NCI-H510A (cell line): ENCODE results near the gene BANF2.

ENCODE experiments used
- DNase-seq: peaks from one replicate; lab custom pipeline; 2025; lab: John Stamatoyannopoulos, UW

BANF2 gene

DNA sequence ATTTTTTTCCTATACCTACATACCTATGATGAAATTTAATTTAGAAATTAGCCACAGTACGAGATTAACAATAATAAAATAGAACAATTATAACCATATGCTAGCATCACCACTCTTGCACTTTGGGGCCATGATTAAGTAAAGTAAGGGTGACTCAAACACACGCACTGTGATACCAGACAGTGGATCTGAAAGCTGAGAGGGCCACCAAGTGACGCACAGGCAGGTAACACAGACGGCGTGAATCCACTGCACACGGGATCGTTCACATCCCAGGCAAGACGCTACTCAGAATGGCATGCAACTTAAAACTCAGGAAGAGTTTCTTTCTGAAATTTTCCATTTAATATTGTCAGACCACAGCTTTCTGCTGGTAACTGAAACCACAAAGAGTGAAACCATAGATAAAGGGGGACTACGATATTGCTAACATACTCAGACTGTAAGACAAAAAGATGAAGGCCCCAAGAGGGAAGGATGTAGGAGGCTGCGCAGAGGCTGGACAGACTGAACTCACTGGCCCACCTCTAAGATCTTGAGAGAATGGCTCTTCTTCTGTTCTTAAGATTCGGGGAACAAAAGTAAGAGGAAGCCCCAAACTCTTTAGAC is 35.6 kb upstream of the BANF2 start:
- DNase-seq: no peak

DNA sequence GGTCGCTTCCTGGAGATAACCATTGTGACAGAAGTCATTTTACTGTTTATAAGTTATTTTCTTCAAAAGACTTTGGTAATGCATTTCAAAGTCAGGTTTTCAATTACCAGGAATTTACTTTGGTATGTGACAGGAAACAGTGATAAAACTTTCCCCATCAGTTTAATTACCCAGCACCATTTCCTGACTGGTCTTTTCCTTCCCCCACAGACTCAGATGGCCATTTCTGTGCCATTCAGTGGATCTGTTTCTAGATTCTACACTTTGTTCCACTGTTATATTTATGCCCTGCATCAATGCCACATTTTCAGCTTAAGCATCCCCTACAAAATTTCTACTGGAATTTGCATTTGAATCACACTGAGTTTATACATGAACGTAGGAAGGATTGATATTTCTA is 34.0 kb upstream of the BANF2 start:
- no peak for DNase-seq

DNA sequence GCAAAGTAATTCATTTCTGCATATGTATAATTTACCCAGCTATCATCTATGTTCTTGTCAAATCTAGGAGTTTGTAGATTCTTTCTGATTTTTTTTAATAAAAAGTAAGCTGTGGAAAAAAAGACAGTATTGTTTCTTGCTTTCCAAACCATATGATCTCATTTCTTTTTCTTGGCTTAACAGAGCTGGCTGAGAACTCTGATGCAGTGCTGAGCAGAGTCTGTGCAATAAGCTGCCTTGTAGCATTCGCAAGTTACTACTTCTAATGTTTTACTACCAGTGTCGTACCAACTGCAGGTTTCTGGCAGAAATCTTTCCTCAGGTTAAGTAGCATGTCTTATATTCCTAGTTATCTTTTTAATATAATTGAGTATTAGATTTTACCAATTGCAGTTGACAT is 33.3 kb upstream of the BANF2 start:
- no peak for DNase-seq

DNA sequence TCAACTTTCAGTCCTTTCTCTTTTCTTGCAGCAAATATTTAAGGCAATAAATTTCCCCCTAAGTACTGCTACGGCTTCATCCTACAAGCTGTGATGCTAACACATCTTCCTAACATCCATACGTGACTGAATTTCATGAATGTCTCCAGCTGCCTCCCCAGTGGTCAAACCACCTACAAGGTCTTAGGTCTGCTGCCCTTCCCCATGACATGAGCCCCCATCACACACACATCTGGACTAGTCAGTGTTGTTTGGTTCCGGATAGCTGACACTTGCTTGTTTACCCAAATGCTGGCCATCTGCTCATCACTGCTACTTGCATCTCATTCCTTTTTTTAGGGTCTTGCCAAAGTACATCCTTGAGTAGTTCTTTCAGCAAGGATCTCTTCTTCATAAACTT is 32.3 kb upstream of the BANF2 start:
- no peak for DNase-seq

DNA sequence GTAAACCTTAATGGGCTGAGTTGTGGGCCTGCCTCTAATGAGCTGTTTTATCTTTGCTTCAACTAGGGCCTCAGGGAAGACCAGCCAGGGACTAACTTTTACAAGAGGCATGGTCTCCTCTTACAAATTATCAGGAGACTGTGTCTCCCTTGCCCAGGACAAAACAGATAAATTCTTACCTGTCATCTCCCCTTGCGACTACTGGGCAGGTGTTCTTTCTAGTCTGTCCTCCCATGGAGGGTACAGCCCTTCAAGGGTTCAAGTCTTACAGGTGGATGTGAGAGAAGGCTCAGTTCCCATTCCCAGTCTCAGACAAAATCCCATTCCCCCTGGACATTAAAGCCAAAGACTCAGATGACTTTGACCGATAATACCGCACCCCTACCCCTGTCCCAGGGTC is 31.3 kb upstream of the BANF2 start:
- DNase-seq: no peak

DNA sequence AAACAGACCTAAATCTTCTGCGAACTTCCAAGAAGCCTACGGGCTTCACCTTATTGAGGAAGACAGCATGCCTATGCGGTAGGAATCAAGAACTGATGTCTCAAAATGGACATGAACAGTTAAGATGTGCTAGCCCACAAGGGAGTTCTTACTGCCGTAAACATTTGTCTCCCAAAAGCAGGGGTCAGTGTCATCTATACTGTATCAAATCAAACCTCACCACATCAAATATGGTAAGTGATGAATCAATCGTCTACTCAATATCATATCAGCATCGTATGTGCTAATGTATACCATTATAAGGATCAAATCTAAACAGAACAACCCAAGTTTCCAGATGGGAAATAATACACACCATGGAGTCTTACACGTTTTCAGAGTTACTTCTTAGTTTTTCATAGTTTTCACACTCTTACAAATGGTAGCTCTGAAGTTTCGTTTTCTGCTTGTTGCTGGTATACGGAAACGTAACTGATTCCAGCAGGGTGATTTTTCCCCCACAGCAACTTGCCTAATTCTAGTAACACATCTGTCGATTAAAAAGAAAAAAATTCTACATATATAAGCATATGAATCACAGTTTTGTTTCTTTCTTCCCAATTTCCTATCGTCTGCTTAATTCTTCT is 30.3 kb upstream of the BANF2 start:
- DNase-seq: no peak

DNA sequence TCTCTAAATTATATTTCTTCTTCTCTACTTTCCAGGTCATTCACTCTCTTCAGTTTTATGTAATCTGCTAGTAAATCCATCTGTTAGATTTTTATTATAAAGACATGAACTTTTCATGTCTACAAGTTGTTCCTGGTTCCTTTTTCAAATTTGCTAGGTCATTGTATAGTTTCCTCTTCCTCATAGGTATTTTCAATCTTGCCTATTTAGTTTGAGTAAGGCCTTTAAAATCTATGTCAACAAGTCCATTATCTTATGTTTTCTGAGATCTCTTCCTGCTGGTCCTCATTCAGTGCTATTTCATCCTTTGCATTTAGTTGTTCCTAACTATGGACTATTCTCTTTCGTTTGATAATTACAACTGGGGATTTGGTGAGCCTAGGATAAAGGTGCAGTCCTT is 28.8 kb upstream of the BANF2 start:
- no peak for DNase-seq

DNA sequence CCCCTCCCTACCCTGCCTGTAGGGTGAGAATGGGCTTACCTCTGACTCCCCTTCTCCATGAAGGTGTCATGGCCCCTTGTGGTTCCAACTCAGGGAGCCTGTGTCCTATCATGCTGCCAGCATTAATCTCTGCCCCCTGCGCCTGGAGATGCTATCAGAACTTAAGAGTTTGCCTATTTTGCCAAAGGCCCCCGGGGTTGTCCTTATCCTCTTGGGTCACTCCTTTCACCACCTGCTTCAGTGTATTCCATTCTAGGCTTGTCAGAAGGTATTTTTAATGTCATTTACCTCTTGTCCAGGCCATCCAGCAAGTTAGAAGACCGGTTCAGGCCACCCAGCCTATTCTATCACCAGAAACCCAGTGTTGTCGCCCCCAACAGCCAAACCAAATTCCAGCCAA is 28.2 kb upstream of the BANF2 start:
- DNase-seq: no peak

DNA sequence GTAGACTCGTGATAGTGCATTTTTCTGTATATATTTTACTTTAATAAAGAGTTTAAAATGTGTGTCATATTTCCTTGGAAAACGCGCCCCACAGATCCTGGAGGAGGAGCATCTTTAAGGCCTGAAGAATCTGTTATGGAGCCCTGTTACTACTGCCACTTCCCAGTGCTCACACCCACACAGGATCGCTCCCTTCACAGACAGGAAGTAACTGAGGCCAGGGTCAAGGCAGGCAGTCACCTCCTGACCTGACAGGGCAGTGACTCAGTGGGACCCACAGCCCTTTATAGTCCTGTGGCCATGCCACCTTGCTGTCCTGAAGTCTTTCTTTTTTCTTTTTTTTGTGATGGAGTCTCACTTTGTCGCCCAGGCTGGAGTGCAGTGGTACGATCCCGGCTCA is 26.7 kb upstream of the BANF2 start:
- no peak for DNase-seq

DNA sequence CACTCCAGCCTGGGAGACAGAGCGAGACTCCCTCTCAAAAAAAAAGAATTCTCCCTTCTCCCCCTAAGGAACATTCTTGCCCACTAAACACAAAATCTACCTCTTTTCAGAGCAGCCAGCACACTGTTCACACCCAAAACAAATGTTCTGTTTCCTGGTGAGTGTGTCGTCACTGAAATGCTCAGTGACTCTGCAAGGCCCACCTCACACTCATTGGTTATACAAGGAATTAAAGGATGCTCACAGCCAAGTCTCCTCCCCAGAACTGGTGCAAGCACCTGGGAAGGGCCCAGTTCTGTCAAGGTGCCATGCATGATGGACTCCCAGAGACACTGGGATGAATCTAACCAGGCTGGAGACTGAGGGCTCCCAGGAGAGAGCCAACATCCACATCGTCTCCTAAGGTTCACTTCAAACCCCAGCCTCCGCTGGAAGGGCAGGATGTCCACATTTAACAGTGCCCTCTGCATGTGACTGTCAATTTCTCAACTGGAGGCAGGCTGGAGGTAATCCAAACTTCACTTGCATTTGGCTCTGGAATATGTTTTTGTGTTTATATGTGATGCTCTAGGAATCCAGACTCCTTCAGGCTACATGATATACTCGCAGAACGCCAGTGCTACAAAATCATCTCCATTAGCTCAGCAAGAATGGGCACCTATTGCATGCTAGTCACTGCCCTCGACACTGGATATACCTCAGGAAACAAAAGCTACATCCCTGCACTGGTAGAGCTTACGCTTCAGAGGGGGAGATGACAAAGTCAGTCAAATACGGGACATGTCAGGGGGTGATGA is 24.8 kb upstream of the BANF2 start:
- DNase-seq: no peak

DNA sequence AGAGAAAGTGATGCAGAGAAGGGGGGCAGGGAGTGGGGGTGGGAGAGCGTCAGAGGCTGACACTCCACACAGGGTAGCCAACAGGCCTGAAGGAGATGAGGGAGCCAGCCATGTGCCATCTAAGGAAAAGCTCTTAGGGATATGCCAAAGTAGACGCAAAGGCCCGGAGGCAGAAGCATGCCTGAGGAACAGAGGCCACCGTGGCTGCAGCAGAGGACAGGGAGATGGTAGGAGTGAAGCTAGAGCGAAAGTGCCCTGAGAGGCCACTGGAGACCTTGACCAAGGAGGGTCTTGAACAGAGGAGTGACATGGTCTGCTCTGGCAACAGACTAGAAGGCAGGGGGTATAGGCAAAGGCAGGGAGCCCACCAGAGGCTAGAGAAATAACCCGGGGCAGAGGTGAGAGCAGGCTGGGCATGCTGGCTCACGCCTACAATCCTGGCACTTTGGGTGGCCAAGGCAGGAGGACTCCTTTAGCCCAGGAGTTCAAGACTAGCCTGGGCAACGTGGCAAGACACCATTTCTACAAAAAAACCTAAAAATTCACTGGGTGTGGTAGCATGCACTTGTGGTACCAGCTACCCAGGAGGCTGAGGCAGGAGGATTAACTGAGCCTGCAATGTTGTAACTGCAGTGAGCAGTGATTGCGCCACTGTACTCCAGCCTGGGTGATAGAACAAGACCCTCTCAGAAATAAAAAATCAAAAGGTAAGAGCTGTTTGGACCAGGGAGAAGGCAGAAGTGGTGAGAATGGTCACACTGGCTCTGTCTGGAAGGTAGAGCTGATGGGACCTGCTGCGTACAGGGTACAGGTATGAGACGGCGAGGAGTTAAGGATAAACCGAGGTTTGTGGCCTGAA is 24.0 kb upstream of the BANF2 start:
- DNase-seq: no peak

DNA sequence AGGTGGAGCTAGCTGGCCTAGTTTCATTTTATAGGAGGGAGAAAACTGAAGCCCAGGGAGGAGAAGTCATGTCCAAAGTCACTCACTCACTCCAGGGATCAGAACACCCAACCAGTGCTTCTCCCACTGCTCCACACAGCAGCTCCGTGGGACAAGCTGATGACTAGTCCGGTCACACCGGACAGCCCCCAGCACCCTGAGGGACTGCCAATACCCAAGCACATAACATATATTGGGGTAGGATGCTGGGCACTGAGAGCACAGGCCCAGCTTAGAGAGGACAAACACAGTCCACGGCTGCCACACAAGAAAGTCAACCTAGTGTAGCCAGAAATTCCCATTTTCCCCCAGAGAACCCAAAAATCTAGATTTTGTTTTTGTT is 23.4 kb upstream of the BANF2 start:
- no peak for DNase-seq

DNA sequence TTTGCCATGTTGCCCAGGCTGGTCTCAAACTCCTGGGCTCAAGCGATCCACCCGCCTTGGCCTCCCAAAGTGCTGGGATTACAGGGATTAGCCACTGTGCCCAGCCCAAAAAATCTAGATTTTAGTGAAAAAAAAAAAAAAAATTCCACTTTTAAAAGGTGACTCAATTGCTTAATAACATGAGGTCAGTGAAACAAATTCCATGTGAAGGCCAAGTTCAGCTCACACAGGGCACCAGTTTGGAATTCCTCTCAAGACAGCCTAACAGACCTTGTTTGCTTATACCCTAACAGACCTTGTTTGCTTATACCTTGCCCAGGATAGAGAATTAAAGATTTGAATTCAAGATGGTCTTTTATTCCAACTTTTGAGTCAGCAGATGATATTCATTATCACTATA is 22.8 kb upstream of the BANF2 start:
- no peak for DNase-seq

DNA sequence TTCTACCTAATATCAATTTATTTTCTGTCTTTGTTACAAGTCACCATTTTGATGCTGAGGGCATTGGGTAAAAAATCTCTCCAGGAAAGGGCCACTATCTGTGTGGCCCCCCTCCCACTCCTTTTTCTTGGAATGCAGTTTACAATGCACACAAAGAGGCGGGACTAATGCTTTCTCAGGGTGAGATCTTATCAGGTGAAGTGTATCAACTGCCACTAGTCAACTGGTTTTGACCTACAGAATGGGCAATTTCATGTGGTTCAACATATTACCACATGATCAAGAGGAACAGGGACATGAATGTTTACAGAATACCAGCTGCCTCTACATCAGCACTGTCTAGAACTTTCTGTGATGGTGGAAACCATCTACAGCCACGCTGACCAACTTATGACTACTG is 21.5 kb upstream of the BANF2 start:
- no peak for DNase-seq

DNA sequence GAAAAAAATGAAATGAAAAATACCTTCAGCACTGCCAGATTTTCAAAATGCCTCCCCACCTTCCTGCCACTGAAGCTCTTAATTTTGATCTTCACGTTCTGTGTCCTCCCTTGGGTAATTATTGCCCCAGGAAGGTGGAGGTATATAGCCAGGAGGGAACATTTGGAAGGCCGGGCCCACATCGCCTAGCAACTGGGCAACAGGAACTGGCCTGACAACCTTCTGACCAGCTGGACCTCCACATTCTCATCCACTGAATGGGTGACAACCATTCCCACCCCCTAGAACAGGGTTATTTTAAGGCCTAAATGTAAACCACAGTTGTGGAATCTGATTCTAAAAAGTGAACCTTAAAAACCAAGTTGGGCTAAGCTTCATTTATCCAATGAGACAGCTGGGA is 20.9 kb upstream of the BANF2 start:
- no peak for DNase-seq

DNA sequence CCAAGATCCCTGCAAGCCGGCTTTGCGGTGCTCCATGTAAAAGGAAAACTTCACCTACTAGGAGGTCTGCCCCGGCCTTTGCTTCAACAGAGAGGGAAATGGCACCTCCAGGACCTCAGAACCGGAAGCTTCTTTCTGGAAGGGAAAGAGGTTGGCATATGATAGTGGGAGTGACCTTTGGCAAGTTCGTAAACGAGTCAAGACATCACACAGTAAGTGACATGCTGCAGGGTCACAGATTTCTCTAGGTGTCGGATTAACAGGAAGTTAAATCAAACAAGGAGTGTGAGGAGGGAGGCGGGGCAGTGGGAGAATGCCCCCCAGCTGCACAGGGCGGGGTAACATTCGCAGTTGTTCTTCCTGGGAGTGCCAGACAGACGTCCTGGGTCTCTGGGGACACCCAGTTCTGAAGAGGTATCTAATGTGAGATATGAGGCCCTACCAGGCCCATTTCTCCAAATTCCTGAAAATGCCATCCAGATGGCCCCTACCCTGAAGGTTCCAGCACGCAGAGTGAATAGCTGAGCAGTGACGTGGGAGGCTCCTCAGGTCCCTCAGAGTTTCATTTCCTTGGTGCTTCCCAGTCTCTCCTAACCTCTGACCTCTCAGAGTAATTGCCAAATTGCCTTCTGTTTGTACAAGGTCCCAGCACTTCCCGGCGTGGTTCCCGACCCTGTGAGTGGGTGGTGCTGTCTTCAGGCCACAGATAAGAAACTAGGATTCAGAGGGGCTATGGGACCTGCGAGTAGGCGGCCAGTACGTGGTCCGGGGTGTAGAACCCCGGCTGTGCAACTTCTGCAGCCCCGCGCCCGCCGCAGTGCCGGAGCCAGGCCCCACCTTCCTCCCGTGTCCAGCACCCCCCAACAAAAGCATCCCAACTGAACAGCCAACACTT is 19.6 kb upstream of the BANF2 start:
- peak; percentile 3 for DNase-seq

DNA sequence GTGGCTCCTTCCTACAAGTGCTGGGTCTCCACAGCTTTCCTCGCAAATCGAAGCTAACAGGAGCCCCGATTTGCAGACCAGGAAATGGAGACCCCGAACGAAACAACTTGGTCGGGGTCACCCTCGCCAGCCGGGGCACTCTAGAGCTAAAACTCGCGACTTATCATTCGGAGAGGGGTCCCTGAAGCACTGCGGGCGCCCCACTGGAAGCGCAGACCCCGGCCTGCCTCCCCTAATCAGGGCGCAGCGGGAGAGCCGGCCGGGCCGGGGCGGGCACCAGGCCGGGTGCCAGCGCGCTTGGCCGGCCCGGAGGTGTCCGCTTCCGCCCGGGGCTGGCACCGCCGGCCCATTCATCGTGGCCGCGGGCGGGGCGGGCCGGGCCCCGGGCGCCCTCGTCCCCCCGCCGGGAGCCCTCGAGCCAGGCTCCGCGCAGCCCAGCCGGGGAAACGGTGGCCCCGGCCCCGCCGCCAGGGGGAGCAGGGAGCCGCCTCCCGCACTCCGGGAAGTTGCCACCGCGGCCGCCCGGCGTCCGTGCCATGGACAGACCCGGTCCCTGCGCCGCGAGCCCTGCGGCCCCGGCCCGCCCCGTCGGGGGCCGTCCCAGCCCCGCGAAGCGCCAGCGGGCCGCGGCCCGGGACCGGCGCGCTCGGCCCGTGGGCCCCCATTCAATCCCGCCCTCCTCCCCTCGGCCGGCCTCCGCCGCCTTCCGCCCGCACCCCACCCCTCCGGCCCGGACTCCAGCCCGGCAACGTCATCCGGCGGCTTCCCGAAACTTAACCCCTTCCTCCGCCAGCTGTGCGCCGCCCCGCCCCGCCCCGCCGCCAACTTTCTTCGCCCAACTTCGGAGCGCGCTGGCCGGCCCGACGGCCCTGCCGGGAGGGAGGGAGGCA is 18.7 kb upstream of the BANF2 start:
- peak; percentile 68 for DNase-seq

DNA sequence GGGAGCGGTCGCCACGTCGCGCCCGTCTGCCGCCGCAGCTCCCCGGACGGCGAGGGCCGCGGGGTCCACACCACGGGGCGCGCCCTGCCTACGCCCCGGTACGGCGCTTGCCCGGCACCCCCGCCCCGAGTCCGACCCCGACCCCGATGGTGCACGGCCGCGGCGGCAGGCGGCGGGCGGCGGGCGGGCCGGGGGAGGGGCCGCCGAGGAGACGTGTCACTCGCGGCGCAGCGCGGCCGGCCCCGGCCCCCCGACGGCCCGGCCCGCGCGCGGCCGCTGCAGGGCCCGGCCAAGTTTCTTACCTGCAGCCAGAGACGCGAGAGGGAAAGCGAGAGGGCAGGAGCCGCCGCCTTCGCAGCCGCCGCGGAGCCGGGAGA is 18.1 kb upstream of the BANF2 start:
- no peak for DNase-seq

DNA sequence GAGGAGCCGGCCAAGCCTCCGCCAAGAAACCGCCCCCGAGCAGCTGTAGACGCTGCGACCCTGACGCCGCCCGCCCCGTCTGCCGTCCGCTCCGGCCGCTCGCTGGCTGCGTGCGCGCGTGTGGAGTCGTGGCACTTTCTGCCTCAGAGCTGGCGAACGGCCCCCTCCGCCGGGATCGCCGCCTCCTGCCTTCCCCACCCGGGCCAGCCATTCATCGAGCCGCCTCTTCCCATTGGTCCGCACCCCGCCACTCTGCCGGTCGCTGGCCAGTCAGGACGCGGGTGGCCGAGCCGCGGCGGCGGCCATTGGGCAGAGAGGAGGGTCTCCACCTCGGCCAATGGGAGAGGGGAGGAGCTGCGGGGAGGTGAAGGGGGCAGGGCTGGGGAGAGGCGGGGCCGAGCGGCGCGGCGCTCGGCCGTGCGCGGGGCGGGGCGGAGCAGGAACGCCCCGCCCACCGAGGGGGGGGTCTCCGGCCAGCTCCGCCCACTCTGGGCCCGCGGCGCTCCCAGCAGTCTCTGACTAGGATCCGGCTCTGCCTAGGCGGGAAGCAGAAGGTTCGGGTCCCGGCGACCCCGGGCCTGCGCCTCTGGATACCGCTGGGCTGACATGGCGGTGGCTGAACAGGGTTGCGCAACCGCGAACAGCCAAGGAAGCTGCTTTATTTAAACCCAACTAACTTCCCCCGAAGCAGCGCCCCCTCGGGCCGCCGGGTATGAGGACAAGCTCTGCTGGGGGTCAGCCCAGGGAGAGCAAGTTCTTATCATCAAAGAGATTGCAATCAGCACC is 17.5 kb upstream of the BANF2 start, which contains the start of gene RRBP1:
Gene RRBP1, minus strand, starts transcription at position 140 of the 786 bp plus-strand sequence. CDS start 21,735 bp downstream, outside the sequence.
- DNase-seq: peak; percentile 96

DNA sequence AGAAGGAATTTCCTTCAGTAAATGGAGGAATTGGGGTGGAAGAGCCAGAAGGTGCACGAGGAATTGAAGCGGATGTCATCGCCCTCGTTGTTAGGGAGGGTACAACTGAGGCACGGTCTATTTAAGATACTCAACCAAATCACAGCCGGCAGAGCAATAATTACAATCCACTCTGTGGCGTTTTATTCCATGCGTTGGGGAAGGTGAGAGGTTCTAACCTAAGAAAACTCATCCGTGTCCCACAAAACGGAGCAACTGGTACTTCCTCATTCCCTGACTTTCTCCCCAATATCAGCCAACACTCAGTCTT is 16.9 kb upstream of the BANF2 start:
- DNase-seq: no peak
